Cardiac muscle cell (in vitro differentiated cells and primary cell): ENCODE results near the gene MYH9. TPM values are rescaled to one million over a fixed set of nuclear protein-coding genes. Genes with fewer than 3 reads are reported as not detected.

ENCODE experiments used
- DNase-seq, 2 donors: peaks; one replicate each; pipeline versions ENCODE4 v3.0.0 to v3.0.0-alpha.2; 2010 to 2017; ENCODE audit warnings: low read depth in 1 of 2, low spot score in 1 of 2
- H3K27ac ChIP-seq: fragments of 200-600 bp; sonication (generic); 2 replicates; pipeline ENCODE4 v1.5.1; 2016
- H3K27me3 ChIP-seq: fragments of 200-600 bp; sonication (generic); 2 replicates; pipeline ENCODE4 v1.6.0; 2016; ENCODE audit warnings: control low read depth
- H3K36me3 ChIP-seq: fragments of 200-600 bp; sonication (generic); 2 replicates; pipeline ENCODE4 v1.5.1; 2016; ENCODE audit warnings: control low read depth
- H3K4me1 ChIP-seq: fragments of 200-600 bp; sonication (generic); 2 replicates; pipeline ENCODE4 v1.8.1; 2017; ENCODE audit warnings: low read depth, mild to moderate bottlenecking, mixed run types
- H3K4me3 ChIP-seq: fragments of 200-600 bp; sonication (generic); 2 replicates; pipeline ENCODE4 v1.5.1; 2016; ENCODE audit warnings: mild to moderate bottlenecking
- H3K9me3 ChIP-seq: fragments of 200-600 bp; sonication (generic); 2 replicates; pipeline ENCODE4 v1.5.1; 2017; ENCODE audit warnings: low read depth, mild to moderate bottlenecking, control low read depth
- CTCF ChIP-seq: IDR thresholded peaks from 2 replicates; pipeline ENCODE4 v1.5.1; 2012; ENCODE audit warnings: low read depth, mild to moderate bottlenecking, low read length
- polyA plus RNA-seq: library from polyadenylated mRNA; unstranded; fragments of >200 nt; fragmentation: Nextera tagmentation; extraction: Ambion mirVana; gene quantifications from 2 replicates; pipeline ENCODE4 v1.2.1, GENCODE V29; 2016
- total RNA-seq: library from RNA; depleted of rRNA; stranded (reverse); fragments of >200 nt; gene quantifications from 2 replicates; pipeline ENCODE4 v1.2.3, GENCODE V29; 2016

MYH9 gene
- total and polyA plus RNA-seq, 2 experiments from 2014 or later, result 88.7 to 174 TPM

- TF ChIP-seq CTCF, result no peak
- no peak for DNase-seq
- H3K27ac ChIP-seq, result no peak overlapping the region
- H3K36me3 ChIP-seq, result peaks cover 71% of the 10 kb centered on the region
- no peaks in the 10 kb centered on the region for H3K27me3 ChIP-seq
- H3K4me1 ChIP-seq, result no peaks in the 10 kb centered on the region
- H3K9me3 ChIP-seq, result no peaks in the 10 kb centered on the region
- H3K4me3 ChIP-seq, result no peak overlapping the region
These were observed 78.9 kb downstream of the MYH9 start for GRCh38 chr22:36308880-36309279.

GRCh38 chr22:36306227-36306626 lies 81.5 kb downstream of the MYH9 start:
- no peak for TF ChIP-seq CTCF
- Histone ChIP-seq H3K9me3 (no peaks in the 10 kb centered on the region), H3K36me3 (peaks cover 66% of the 10 kb centered on the region), H3K4me3 (no peak overlapping the region), H3K4me1 (no peaks in the 10 kb centered on the region), H3K27ac (no peak overlapping the region), H3K27me3 (no peaks in the 10 kb centered on the region)
- no peak for DNase-seq

GRCh38 chr22:36305813-36306212 lies 82.0 kb downstream of the MYH9 start:
- TF ChIP-seq CTCF, result no peak
- Histone ChIP-seq H3K36me3 (peaks cover 66% of the 10 kb centered on the region), H3K4me3 (no peak overlapping the region), H3K9me3 (no peaks in the 10 kb centered on the region), H3K27ac (no peak overlapping the region), H3K4me1 (no peaks in the 10 kb centered on the region), H3K27me3 (no peaks in the 10 kb centered on the region)
- DNase-seq, result no peak

- no peak overlapping the region for H3K27ac ChIP-seq
- DNase-seq, result no peak
- H3K27me3 ChIP-seq, result no peaks in the 10 kb centered on the region
- H3K9me3 ChIP-seq, result no peaks in the 10 kb centered on the region
- H3K36me3 ChIP-seq, result peaks cover 73% of the 10 kb centered on the region
- no peak overlapping the region for H3K4me3 ChIP-seq
- no peak for TF ChIP-seq CTCF
- H3K4me1 ChIP-seq, result no peaks in the 10 kb centered on the region
These were observed 83.3 kb downstream of the MYH9 start for GRCh38 chr22:36304429-36304828.

GRCh38 chr22:36303874-36304273 lies 83.9 kb downstream of the MYH9 start:
- TF ChIP-seq CTCF, result no peak
- no peaks in the 10 kb centered on the region for H3K4me1 ChIP-seq
- no peaks in the 10 kb centered on the region for H3K9me3 ChIP-seq
- no peak overlapping the region for H3K27ac ChIP-seq
- no peak overlapping the region for H3K4me3 ChIP-seq
- no peaks in the 10 kb centered on the region for H3K27me3 ChIP-seq
- no peak for DNase-seq
- H3K36me3 ChIP-seq, result peaks cover 73% of the 10 kb centered on the region

- no peak for DNase-seq
- peaks cover 76% of the 10 kb centered on the region for H3K36me3 ChIP-seq
These were observed 84.7 kb downstream of the MYH9 start for GRCh38 chr22:36303115-36303467.

More at GRCh38 chr22:36303115-36303467, 84.7 kb downstream of the MYH9 start:
- no peak for TF ChIP-seq CTCF
- Histone ChIP-seq H3K27ac (no peak overlapping the region), H3K27me3 (no peaks in the 10 kb centered on the region), H3K9me3 (no peaks in the 10 kb centered on the region), H3K4me1 (no peaks in the 10 kb centered on the region), H3K4me3 (no peak overlapping the region)
